Left ventricle myocardium inferior (tissue), 1 donor: ENCODE results near the gene XRCC5. TPM values are rescaled to one million over a fixed set of nuclear protein-coding genes. Genes with fewer than 3 reads are reported as not detected.

Experiments used
- DNase-seq: peaks from one replicate; pipeline ENCODE4 v3.0.0-alpha.2; 2020
- H3K27ac ChIP-seq: fragments of 200-600 bp; replicated peaks from 2 replicates; pipeline ENCODE4 v1.8.0; 2021
- H3K27me3 ChIP-seq: fragments of 200-600 bp; 2 replicates; pipeline ENCODE4 v1.8.0; 2021; ENCODE audit warnings: low read depth
- H3K36me3 ChIP-seq: fragments of 200-600 bp; 2 replicates; pipeline ENCODE4 v1.8.0; 2021
- H3K4me1 ChIP-seq: fragments of 200-600 bp; 2 replicates; pipeline ENCODE4 v1.8.0; 2021
- H3K4me3 ChIP-seq: fragments of 200-600 bp; 2 replicates; pipeline ENCODE4 v1.8.0; 2021; ENCODE audit warnings: mild to moderate bottlenecking, moderate library complexity
- H3K9me3 ChIP-seq: fragments of 200-600 bp; replicated peaks from 2 replicates; pipeline ENCODE4 v1.8.0; 2021
- intact Hi-C: fragments of 100-400 bp; cut with micrococcal nuclease; formaldehyde crosslinking; loops from one replicate; pipeline ENCODE4 v1.11.0; 2022
- total RNA-seq: library from RNA; stranded (reverse); fragmentation: NEBNext Ultra II Directional; extraction: Animal tissue kit (Norgen Biotek cat#: 25700); gene quantifications from one replicate; pipeline ENCODE4 v1.2.1, GENCODE V29; 2021
- TF ChIP-seq, protein P1 (sequence below): fragments of 200-600 bp; IDR thresholded peaks from 2 replicates; pipeline ENCODE4 v1.8.0; 2021; ENCODE audit warnings: antibody characterized with exemption, mild to moderate bottlenecking, borderline replicate concordance
- donor health status: DM: no; HTN: yes; CAD: no; lungs with severe emphysema.

The XRCC5 gene
- total RNA-seq, 1 donor from 2014 or later: 110 TPM

DNA sequence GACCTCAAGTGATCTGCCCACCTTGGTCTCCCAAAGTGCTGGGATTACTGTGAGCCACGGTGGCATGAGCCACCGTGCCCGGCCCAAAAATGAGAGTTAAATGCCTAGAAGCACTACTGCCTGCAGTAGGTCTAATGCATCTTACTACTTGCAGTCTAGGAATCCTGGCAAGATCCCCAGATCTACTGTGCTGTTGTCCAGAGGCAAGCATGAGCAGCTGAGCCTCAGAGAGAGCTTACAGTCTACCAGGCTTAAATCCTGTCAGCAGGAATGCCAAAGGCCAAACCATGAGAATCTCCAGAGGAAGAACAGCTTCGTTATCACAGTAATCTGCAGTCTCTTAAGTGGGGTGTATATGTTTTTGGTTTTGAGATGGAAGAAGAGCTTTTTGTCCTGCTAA lies 54.4 kb downstream of the XRCC5 start:
- Histone ChIP-seq H3K27me3 (no peaks in the 10 kb centered on the region), H3K4me3 (no peak overlapping the region), H3K36me3 (peaks cover 70% of the 10 kb centered on the region), H3K4me1 (peaks cover 9% of the 10 kb centered on the region), H3K27ac (no peak overlapping the region), H3K9me3 (no peaks in the 10 kb centered on the region)
- TF ChIP-seq, protein P1, sequence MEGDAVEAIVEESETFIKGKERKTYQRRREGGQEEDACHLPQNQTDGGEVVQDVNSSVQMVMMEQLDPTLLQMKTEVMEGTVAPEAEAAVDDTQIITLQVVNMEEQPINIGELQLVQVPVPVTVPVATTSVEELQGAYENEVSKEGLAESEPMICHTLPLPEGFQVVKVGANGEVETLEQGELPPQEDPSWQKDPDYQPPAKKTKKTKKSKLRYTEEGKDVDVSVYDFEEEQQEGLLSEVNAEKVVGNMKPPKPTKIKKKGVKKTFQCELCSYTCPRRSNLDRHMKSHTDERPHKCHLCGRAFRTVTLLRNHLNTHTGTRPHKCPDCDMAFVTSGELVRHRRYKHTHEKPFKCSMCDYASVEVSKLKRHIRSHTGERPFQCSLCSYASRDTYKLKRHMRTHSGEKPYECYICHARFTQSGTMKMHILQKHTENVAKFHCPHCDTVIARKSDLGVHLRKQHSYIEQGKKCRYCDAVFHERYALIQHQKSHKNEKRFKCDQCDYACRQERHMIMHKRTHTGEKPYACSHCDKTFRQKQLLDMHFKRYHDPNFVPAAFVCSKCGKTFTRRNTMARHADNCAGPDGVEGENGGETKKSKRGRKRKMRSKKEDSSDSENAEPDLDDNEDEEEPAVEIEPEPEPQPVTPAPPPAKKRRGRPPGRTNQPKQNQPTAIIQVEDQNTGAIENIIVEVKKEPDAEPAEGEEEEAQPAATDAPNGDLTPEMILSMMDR: no peak
- DNase-seq: no peak
- intact Hi-C loops: no loop called here

DNA sequence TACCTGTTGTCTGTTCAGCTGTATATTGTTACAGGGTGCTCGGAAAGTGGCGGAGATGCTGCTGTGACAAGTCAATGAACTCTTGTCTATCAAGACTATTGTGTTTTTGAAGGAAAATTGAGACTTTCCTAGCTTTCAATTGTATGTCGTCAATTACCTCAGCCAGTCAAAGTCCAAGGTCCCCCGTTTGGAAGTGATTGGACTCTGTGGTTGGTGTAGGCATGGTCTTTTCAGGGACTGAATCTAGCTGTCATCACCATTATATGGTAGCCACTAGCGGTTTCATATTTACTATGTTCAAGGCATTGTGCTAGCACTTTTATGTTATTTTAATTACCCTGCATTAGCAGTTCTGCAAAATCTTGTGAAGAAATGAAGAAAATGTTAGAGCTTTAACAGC lies 54.9 kb downstream of the XRCC5 start:
- Histone ChIP-seq H3K4me1 (peaks cover 15% of the 10 kb centered on the region), H3K27me3 (no peaks in the 10 kb centered on the region), H3K36me3 (peaks cover 76% of the 10 kb centered on the region), H3K4me3 (no peak overlapping the region), H3K9me3 (no peaks in the 10 kb centered on the region), H3K27ac (no peak overlapping the region)
- intact Hi-C loops: no loop called here
- TF ChIP-seq, protein P1: no peak
- no peak for DNase-seq

DNA sequence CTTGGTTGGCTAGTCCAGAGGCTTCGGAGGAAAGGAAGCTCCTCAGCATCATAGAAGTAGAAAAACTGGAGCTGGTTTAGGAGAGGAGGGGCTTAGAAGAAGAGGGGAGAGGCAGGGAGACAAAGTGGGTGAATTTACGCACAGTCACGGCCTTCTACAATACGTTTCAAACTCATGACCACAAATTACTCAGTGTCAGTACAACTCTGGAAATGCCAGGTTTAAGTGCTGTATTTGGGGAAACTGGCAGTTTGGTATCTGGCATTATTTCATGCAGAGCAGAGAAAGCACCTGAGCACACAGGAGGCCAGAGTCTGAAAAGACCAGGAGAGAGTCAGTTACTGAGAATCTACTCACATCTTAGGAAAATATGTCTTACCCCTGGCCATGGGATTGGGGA lies 55.4 kb downstream of the XRCC5 start:
- H3K27me3 ChIP-seq: no peaks in the 10 kb centered on the region
- TF ChIP-seq, protein P1: no peak
- H3K4me1 ChIP-seq: peaks cover 15% of the 10 kb centered on the region
- no peak overlapping the region for H3K4me3 ChIP-seq
- peaks cover 80% of the 10 kb centered on the region for H3K36me3 ChIP-seq
- no peaks in the 10 kb centered on the region for H3K9me3 ChIP-seq
- intact Hi-C loops: no loop called here
- no peak for DNase-seq
- no peak overlapping the region for H3K27ac ChIP-seq

DNA sequence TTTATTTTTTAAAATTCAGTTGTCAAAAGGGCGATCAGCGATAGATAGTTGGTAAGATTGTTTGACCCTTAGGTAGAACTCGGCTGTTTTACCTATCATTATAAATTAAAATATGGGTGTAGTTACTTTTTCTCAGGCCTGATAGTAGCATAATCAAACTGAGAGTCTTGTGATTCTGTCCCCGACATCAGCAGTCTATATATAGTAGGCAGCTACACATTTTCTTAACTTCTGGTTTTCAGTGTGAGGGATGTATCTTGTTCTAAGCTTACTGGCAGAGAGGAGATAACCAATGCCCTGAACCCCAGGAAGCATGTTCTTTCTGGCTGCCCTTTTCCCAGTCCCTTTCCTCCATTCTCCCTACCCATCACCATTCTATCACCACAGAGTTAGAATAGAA lies 56.6 kb downstream of the XRCC5 start:
- no peaks in the 10 kb centered on the region for H3K9me3 ChIP-seq
- DNase-seq: no peak
- no peaks in the 10 kb centered on the region for H3K27me3 ChIP-seq
- TF ChIP-seq, protein P1: no peak
- peaks cover 15% of the 10 kb centered on the region for H3K4me1 ChIP-seq
- H3K4me3 ChIP-seq: no peak overlapping the region
- intact Hi-C loops: no loop called here
- H3K36me3 ChIP-seq: peaks cover 73% of the 10 kb centered on the region
- H3K27ac ChIP-seq: no peak overlapping the region

DNA sequence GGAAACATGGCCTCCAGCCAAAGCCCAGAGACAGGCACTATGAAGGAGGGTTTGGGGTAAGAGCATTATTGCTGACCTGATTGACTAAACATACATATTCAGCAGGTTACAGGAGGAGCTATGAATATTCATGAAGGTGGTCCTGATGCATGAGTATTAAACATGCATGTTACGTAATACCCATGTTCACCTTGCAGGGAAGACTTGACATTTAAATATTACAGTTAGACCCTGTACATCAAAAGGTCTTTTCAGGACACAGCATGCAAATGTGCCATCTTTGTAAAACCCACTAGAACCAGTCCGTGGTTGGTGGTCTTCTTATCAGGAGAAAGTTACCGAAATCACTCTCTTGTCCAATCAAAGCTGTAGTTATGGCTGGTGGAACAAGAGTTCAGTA lies 59.9 kb downstream of the XRCC5 start:
- TF ChIP-seq, protein P1: no peak
- Histone ChIP-seq H3K27me3 (no peaks in the 10 kb centered on the region), H3K4me3 (no peak overlapping the region), H3K27ac (no peak overlapping the region), H3K9me3 (no peaks in the 10 kb centered on the region), H3K36me3 (peaks cover 62% of the 10 kb centered on the region), H3K4me1 (peaks cover 15% of the 10 kb centered on the region)
- intact Hi-C loops: no loop called here
- DNase-seq: no peak
